Ishikawa (cell line): ENCODE measurements around the gene KIF19.

Experiments
- CEBPB ChIP-seq: IDR thresholded peaks from 2 replicates; pipeline ENCODE4 v1.6.1; 2012
- CREB1 ChIP-seq: IDR thresholded peaks from 2 replicates; pipeline ENCODE4 v1.6.1; 2012; ENCODE audit warnings: low read depth
- EGR1 ChIP-seq: IDR thresholded peaks from 2 replicates; pipeline ENCODE4 v1.6.1; 2012
- EP300 ChIP-seq: IDR thresholded peaks from 2 replicates; pipeline ENCODE4 v1.6.1; 2012; ENCODE audit warnings: borderline replicate concordance
- FOXM1 ChIP-seq: IDR thresholded peaks from 2 replicates; pipeline ENCODE4 v1.6.1; 2012; ENCODE audit warnings: low read depth, borderline replicate concordance
- NFIC ChIP-seq: IDR thresholded peaks from 2 replicates; pipeline ENCODE4 v1.6.1; 2012
- RAD21 ChIP-seq: IDR thresholded peaks from 2 replicates; pipeline ENCODE4 v1.6.1; 2012; ENCODE audit warnings: low read depth
- REST ChIP-seq: IDR thresholded peaks from 2 replicates; pipeline ENCODE4 v1.6.1; 2012; ENCODE audit warnings: low read depth, mild to moderate bottlenecking
- TAF1 ChIP-seq: IDR thresholded peaks from 2 replicates; pipeline ENCODE4 v1.6.1; 2012; ENCODE audit warnings: low read depth, mild to moderate bottlenecking
- TCF12 ChIP-seq: IDR thresholded peaks from 2 replicates; pipeline ENCODE4 v1.6.1; 2012; ENCODE audit warnings: low read depth
- TEAD4 ChIP-seq: IDR thresholded peaks from 2 replicates; pipeline ENCODE4 v1.6.1; 2012
- YY1 ChIP-seq: IDR thresholded peaks from 2 replicates; pipeline ENCODE4 v1.6.1; 2012; ENCODE audit warnings: low read depth
- TF ChIP-seq, protein P1 (sequence below): IDR thresholded peaks from 2 replicates; pipeline ENCODE4 v1.6.1; 2012
- TF ChIP-seq, protein P2 (sequence below): IDR thresholded peaks from 2 replicates; pipeline ENCODE4 v1.6.1; 2012

GRCh38 chr17:74342224-74342623 is 16.2 kb downstream of the KIF19 start:
- TF ChIP-seq TAF1 (no peak), EGR1 (no peak), TEAD4 (no peak), EP300 (no peak), REST (no peak), TCF12 (no peak), RAD21 (no peak), YY1 (no peak), NFIC (no peak), CEBPB (no peak), CREB1 (no peak), FOXM1 (no peak)
- TF ChIP-seq, protein P1, sequence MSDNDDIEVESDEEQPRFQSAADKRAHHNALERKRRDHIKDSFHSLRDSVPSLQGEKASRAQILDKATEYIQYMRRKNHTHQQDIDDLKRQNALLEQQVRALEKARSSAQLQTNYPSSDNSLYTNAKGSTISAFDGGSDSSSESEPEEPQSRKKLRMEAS: no peak
- TF ChIP-seq, protein P2, sequence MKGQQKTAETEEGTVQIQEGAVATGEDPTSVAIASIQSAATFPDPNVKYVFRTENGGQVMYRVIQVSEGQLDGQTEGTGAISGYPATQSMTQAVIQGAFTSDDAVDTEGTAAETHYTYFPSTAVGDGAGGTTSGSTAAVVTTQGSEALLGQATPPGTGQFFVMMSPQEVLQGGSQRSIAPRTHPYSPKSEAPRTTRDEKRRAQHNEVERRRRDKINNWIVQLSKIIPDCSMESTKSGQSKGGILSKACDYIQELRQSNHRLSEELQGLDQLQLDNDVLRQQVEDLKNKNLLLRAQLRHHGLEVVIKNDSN: no peak
